8988T (cell line): Measurements from ENCODE around the gene OR2J2.
"Not testable (repeated sequence)": the region's sequence is repeated elsewhere in the genome, so short reads cannot be mapped to it uniquely, and the experiment has no call there.

Source experiments
- DNase-seq: peaks from one replicate; pipeline ENCODE4 v3.0.0; 2011

Gene OR2J2

DNA sequence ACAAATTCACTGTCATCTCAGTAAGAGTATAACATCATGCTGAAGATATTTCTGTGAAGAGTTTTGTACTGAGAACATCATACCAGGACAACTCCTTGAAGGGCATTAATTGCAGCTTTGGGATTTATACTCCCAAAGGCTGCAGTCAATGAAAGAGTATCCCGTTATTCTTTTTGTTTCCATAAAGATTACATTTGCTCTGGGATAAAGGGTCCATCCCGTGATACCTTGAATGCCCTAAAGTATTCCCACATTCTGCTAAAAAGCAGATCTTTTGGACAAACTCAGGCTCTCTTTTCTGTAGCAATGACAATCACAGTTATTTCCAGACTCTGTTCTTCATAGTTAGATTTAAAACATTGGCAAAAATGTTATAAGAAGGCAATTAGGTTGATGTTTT lies at the start of gene OR2J2:
TSS of gene OR2J2 (plus strand) at position 301 of the 400 bp plus-strand sequence. CDS start 2,729 bp downstream, outside the sequence.
- DNase-seq, result not testable (repeated sequence)

DNA sequence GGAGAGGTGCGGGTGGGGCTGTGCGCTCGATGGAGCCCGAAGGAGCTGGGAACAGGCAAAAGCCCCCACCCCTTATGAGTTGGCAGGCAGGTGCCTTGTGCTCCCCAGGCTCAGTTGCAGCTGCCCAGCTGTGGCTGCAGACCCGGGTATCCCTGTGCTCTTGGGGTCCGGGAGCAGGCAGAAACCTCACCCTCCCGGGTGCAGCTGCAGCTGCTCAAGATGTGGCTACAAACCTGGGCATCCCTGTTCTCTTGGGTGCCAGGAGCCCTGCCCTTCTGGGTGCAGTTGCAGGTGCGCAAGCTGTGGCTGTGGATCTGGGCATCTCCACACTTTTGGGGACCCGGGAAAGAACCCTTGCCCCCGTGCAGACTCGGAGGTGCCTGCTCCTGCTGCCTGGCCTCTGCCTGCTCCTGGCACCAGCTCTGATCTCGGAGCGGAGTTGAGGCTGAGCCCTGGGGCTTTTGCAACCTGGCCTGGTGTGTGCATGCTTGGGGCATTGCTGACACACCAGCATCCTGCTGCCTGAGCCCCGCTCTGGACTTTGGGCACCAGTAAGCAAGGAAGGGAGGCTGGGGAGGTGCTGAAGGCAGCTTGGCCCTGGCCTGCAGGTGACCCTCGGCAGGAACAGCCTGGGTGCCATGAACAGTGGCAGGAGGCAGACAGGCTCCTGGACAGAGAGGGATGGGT lies 41.2 kb upstream of the OR2J2 start:
- no peak for DNase-seq

DNA sequence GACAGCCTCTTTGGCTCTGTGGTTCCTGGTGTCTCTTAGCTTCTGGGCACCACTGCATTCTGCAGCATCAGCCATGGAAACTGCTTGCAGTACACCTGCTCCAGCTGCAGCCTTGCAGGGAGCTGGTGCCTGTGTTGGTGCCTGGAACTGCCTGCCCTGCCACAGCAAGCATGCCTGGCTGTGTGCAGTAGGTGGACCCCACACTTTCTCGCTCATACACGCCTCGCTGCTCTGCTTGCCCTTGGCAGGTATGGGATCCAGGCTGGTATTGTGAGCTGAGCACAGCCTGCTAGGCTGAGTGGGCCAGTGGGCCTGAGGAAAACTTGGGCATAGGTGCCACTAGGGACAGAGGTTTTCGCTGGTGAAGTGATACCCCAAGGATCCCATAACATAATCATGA lies 40.1 kb upstream of the OR2J2 start:
- DNase-seq, result no peak

DNA sequence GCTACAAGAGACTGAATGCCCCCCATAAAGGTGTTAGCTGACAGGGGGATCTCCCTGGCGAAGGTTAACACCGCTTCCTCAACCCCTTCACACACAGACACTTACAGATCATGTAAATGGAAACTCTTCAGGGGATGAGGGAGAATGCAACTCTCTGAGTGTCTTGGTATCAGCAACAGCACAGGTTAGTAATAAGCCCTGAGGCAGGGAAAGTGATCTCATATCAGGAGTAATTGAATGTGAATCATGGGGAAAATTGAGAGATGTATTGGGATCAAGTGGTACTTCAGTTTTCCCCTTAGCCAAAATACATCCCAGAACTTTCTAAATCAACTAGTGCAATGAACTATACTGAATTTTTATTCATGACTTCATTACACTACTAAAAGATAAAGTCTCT lies 39.0 kb upstream of the OR2J2 start:
- no peak for DNase-seq

DNA sequence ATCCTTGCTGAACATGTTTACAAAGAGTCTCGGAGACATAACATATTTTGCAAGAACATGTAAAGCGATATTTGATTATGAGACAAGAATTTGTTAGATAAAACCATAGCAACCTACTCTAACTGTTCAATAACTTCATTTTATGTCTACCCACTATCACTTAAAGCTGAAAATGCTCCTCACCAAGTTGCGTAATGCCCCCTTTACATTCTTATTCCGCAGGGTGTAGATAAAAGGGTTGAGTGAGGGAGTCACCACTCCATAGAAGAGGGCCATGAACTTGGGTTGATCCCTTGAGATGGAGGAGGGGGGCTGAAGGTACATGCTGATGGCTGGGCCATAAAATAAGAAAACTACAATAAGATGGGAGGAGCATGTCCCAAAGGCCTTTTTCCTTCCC lies 33.0 kb upstream of the OR2J2 start:
- DNase-seq, result no peak

DNA sequence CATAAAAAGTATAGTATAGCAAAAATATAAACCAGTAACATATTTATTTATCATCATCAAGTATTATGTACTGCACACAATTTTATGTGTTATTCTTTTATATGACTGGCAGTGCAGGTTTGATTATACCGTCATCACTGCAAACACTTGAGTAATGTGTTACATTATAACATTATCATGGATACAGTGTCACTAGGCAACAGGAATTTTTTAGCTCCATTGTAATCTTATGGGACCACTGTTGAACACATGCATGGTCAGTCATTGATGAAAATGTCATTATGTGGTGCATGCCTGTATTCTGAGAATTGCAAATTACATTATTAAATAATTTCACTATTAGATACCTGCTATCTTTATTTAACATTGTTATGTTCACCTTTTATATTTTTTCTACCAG lies 29.1 kb upstream of the OR2J2 start:
- no peak for DNase-seq

DNA sequence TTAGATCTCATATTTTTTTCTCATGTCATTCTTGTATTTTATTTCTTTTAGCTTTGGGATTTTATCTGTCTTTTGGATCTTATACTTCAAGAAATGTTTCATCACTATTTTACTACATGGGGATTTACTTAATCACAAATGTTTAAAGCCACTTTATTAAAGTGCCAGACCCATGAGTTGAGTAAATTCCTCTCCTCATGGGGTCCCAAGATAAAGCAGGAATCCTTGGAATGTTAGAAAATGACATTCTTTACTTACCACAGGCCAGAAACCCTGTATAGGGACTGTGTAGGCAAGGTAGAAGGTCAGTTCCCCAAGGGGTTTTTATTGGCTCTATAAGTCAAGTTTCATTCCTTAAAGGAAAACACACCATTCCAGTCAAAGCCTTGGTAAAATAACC lies 28.4 kb upstream of the OR2J2 start:
- DNase-seq, result no peak

DNA sequence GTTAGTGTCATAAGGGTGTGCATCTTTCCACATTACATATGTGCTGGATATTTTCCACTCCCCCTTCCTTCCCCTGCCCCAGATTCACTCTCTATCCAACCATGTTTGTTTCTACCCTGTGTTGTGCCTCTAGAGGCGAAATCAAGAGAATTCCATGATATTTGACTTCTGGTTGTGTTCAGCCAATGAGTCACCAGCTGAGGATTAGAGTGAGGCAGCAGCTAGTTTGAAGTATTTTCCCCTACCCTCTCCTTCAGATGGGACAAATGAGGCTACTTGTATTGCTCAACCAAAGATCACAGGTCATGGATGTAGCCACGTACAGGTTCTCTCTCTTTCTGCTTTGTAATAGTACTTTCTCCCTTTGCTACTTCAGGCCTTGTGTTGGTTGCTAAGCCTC lies 24.5 kb upstream of the OR2J2 start:
- DNase-seq, result no peak

DNA sequence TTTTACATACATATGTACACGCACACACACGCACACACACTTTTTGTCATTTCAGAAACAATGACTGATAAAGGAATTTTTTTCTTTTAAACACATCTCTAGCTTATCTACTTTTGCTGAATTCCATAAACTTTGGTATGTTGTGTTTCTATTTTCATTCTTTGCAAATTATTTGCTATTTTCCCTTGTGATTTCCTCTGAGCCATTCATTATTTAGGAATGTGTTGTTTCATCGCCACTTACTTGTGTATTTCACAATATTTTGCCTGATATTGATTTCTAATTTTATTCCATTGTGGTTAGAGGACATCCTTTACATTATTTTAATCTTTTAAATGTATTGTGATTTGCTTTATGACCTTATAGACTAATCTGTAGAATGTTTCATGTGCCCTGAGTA lies 23.6 kb upstream of the OR2J2 start:
- no peak for DNase-seq

DNA sequence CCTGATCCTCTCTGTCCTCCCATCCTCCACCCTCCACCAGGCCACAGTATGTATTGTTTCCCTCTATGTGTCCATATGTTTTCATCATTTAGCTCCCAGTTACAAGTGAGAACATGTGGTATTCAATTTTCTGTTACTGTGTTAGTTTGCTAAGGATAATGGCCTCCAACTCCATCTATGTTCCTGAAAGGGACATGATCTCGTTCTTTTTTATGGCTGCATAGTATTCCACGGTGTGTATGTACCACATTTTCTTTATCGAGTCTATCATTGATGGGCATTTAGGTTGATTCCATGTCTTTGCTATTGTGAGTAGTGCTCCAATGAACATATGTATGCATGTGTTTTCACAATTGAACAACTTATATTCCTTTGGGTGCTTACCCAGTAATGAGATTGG lies 21.3 kb upstream of the OR2J2 start:
- DNase-seq, result not testable (repeated sequence)

DNA sequence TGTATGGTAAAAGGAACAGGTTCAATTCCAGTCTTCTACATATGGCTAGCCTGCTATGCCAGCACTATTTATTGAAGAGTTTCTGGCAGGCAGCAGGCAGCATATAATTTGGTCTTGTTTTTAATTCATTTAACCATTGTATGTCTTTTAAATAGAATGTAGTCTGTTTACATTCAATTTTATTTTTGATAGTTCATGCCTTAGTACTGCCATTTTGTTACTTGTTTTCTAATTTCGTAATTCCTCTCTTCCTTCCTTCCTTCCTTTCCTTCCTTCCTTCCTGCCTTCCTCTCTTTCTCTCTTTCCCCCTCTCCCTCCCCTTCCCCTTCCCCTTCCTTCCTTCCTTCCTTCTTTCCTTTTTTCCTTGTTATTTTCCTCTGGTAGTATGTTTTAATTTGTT lies 17.6 kb upstream of the OR2J2 start:
- DNase-seq, result no peak

DNA sequence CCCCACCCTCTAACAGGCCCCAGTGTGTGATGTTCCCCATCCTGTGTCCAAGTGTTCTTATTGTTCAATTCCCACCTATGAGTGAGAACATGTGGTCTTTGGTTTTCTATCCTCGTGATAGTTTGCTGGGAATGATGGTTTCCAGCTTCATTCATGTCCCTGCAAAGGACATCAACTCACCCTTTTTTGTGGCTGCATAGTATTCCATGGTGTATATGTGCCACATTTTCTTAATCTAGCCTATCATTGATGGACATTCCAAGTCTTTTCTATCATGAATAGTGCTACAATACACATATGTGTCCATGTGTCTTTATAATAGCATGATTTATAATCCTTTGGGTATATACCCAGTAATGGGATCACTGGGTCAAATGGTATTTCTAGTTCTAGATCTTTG lies 15.5 kb upstream of the OR2J2 start:
- DNase-seq, result not testable (repeated sequence)

DNA sequence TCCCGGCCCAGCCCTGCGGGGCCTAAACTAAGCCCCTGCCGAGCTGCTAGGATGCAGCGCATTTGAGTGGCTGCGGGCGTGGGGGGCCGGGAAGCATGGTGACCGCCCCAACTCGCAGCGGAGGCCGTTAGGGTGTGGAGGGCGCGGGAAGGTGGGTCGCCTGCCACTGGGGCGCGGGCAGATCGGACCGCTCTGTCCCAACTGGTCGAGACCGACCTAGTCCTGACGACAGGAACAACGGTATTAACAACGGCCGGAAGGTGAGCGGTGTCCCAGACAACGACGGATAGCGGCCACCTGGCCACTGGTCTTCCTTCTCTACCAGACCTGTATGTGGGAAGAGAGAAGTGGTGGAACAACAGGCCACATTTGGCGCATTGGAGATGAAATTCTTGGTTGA lies 10.8 kb upstream of the OR2J2 start:
- not testable (repeated sequence) for DNase-seq

DNA sequence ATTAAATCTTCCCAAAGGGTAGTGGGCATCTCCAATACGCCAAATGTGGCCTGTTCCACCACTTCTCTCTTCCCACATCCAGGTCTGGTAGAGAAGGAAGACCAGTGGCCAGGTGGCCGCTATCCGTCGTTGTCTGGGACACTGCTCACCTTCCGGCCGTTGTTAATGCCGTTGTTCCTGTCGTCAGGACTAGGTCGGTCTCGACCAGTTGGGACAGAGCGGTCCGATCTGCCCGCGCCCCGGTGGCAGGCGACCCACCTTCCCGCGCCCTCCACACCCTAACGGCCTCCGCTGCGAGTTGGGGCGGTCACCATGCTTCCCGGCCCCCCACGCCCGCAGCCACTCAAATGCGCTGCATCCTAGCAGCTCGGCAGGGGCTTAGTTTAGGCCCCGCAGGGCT lies 5.1 kb upstream of the OR2J2 start:
- DNase-seq, result not testable (repeated sequence)

DNA sequence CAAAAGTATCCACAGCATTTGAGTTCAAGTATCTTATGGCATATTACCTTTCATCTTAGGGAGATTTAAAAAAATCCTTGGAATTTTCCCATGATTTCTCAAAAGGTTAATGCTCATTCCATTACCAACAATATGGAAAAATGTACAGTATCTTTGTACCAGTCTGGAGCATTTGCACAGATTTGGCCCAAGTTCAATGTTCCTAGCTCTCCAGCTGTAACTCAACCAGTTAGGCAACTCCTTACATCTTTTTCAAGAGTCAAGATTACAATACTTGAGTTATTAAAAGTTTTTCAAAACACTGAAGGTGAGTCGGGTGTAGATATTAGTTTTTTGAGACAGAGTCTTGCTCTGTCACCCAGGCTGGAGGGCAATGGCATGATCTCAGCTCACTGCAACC lies 1.0 kb downstream of the OR2J2 start:
- no peak for DNase-seq

DNA sequence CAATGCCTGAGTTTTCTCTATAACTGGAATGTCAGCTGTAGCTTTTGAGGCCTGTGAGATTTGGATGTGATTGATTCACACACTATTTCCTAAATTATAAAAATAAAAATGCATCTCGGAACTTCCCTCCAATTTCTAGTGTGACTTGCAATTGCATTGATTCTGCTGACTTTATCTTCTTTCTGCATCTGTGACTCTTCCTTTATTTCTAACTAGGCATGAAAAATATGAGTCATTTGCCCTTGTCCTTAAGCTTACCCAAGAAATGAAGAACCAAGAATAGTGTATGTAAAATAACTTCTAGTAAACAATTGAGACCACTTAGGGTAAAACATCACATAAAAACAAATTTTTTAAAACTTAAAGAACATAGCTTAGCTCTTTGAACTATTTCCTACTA lies 12.9 kb downstream of the OR2J2 start:
- DNase-seq, result no peak

DNA sequence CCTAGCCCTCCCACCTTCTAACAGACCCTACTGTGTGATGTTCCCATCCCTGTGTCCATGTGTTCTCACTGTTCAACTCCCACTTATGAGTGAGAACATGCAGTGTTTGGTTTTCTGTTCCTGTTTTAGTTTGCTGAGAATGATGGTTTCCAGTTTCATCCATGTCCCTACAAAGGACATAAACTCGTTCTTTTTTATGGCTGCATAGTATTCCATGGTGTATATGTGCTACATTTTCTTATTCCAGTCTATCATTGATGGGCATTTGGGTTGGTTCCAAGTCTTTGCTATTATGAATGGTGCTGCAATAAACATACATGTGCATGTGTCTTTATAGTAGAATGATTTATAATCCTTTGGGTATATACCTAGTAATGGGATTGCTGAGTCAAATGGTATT lies 18.0 kb downstream of the OR2J2 start:
- DNase-seq, result not testable (repeated sequence)

DNA sequence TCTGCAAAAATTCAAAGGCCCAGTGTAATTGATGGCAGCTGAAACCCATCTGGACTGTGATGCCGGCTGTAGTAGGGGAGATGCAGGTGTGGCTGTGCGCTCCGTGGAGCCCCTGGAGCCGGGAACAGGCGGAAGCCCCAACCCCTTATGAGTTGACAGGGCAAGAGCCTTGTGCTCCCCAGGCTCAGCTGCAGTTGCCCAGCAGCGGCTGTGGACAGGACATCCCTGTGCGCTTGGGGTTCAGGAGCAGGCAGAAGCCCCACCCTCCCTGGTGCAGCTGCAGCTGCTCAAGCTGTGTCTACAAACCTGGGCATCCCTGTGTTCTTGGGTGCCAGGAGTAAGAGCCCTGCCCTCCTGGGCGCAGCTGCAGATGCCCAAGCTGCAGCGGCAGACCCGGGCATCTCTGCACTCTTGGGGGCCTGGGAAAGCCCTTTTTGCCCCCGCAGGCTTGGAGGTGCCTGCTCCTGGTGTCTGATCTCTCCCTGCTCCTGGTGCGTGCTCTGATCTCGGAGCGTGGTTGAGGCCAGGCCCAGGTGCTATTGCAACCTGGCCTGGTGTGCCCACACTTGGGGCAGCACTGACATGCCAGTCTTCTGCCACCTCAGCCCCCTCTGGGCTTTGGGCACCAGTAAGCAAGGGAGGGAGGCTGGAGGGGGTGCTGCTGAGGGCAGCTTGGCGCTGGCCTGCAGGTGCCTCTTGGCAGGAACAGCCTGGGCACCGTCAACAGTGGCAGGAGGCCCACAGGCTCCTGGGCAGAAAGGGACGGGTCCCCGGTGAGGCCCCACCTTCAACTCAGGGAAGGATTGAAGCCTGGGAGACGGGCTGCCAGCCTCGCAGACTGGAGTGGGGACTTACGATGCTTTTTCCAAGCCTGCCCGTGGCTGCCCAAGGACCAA lies 30.3 kb downstream of the OR2J2 start:
- no peak for DNase-seq

DNA sequence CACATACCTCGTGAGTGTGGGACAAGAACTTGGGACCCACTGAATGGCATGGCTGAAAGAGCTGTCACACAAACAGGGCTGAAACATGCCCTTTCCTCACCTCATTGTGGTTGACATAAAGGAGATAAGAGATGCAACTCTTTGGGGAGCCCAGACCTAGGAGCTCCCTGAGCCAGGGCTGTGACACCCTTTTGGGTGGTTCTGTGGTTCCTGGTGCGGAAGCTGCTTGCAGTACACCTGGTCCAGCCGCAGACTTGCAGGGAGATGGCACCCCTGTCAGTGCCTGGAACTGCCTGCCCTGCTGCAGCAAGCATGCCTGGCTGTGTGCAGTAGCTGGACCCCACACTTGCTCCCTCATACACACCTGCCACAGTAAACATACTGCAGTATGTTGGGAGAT lies 31.3 kb downstream of the OR2J2 start:
- DNase-seq, result no peak

DNA sequence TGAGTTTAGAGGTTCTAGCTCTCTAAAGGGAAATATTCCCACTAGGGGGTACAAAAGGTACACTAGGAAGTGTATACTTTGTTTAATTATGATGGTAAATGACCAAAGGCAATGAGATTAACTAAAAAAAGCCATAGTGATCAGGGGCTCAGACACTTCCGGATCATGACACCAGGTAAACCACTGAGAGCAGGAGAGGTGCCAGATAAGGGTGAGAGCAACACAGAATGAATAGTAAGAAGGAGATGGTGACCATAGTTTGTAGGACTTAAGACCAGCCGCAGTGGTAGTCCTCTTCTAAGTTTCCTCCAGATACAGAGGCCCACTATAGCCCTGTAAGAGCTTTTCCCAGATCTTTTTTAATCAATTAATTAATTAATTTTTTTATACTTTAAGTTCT lies 40.8 kb downstream of the OR2J2 start:
- DNase-seq, result no peak

DNA sequence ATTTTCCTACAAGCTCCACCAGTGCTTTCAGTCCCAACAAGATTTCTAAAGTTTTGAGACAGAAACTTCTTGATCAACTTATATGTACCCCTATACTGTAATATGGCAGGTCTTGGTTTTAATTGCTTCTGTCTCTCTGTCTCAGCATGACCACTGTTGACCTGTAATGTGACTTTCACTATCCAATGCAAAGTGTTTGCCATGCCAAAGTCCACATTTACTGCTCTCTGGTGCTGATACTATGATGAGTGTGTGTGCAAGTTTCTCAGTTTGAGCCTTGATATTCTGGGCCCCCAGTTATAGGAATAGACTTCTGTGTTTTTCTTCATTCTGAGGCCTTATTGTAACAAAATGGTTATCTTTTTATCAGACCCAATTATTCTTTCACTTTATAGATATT lies 45.8 kb downstream of the OR2J2 start:
- no peak for DNase-seq

DNA sequence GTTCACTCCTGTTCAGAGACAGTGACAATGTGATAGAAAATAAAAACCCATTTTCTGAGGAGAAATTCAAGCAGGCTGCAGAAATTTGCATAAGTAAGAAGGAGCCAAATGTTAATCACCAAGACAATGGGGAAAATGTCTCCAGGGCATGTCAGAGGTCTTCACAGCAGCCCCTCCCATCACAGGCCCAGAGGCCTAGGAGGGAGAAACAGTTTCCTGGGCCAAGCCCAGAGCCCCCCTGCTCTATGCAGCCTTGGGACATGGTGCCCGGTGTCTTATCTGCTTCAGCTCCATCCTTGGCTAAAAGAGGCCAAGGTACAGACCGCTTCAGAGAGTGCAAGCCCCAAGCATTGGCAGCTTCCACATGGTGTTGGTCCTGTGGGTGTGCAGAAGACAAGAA lies 46.5 kb downstream of the OR2J2 start:
- not testable (repeated sequence) for DNase-seq

DNA sequence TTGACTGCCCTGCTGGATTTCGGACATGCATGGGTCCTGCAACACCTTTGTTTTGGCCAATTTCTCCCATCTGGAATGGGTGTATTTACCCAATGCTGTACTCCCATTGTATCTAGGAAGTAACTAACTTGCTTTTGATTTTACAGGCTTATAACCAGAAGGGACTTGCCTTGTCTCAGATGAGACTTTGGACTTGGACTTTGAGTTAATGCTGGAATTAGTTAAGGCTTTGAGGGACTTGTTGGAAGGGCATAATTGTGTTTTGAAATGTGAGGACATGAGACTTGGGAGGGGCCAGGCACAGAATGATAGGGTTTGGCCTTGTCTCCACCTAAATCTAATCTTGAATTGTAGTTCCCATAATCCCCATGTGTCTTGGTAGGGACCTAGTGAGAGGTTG lies 47.3 kb downstream of the OR2J2 start:
- not testable (repeated sequence) for DNase-seq
